GM19351 (cell line): ENCODE data around the gene EVL.

Experiments used
- ATAC-seq: cut with Tn5 transposase; IDR thresholded peaks from one replicate; pipeline ENCODE4 v1.9.1; 2021; ENCODE audit warnings: mild to moderate bottlenecking, moderate library complexity; ENCODE audit not compliant: unreplicated experiment

Gene EVL

DNA sequence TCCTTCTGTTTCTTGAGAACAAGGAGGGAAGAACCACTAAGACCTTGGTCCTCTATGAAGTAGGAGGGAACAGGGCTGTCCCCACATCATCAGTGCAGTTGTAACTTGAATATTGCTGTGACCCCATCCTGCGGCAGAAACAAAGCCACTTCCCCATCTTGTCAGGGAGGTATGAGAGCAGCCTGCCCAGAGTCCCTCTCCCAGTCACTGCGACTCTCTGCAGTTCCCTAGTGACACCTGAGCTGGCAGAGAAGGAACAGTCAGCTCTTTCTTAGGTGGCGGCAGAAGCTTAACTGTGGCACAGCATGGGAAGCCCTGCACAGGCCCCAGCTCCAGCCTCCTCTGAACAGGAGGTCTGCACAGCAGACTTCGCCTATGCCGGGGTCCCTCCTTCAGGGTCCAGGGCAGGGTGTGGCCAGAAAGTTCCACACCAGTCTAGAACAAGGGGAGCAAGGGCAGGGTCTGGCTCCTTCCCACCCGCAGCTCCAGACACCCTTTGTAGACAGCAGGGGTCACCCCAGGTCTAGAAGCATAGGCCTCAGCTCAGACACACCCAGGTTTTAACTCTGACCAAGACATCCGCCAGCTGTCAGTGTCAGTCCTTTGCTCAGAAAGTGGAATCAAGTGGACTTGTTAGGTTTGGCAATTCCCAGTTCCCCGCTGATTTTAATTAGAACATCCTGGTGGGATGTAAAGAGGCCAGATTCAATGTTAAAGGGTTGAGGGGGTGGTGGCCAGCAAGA lies 57.4 kb downstream of the EVL start:
- no peak for ATAC-seq

- ATAC-seq: no peak
These were observed 58.4 kb downstream of the EVL start for GRCh38 chr14:100123618-100124017.

GRCh38 chr14:100124551-100125088 lies 59.4 kb downstream of the EVL start:
- no peak for ATAC-seq

DNA sequence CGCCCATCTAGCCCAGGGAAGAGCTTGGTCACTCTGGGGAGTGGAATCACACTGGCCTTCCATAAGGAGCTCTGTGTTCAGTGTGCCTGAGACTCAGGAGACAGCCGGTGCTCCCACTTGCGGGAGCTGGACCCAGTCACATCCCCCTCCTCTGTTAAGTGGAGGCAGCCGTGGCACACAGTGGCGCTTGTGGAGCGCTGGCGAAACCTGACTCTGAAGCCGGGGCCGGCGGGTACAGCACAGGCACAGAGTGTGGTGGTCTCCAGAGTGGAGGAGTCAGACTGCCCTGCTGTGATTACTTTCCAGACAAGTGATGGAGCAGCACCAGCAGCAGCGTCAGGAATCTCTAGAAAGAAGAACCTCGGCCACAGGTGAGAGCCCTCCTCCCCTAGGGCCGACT lies 61.2 kb downstream of the EVL start:
- no peak for ATAC-seq

- no peak for ATAC-seq
These were observed 62.7 kb downstream of the EVL start for GRCh38 chr14:100127853-100128455.

- ATAC-seq: no peak
These were observed 63.5 kb downstream of the EVL start for GRCh38 chr14:100128688-100129087.

GRCh38 chr14:100129161-100129589 lies 64.0 kb downstream of the EVL start:
- no peak for ATAC-seq

- no peak for ATAC-seq
These were observed 65.3 kb downstream of the EVL start for GRCh38 chr14:100130521-100130920.

DNA sequence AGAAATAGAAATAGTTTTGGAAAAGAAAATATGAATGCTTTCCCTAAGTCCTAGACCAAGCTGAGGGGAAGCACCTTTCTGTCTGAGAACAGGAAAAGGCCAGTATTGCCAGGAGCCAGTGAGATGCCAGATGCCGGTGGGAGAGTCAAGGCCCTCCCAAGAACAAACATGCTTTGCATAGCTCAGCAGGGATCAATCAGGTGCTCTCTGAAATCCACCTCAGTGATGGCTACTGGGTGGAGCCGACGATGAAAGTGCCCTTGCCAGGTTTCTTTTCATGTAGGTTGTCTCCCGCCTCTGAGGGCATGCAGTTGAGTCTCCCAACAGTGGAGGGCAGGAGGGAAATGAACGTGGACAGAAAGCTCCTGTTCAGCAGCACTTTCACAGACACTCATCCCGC lies 66.0 kb downstream of the EVL start:
- ATAC-seq: no peak

DNA sequence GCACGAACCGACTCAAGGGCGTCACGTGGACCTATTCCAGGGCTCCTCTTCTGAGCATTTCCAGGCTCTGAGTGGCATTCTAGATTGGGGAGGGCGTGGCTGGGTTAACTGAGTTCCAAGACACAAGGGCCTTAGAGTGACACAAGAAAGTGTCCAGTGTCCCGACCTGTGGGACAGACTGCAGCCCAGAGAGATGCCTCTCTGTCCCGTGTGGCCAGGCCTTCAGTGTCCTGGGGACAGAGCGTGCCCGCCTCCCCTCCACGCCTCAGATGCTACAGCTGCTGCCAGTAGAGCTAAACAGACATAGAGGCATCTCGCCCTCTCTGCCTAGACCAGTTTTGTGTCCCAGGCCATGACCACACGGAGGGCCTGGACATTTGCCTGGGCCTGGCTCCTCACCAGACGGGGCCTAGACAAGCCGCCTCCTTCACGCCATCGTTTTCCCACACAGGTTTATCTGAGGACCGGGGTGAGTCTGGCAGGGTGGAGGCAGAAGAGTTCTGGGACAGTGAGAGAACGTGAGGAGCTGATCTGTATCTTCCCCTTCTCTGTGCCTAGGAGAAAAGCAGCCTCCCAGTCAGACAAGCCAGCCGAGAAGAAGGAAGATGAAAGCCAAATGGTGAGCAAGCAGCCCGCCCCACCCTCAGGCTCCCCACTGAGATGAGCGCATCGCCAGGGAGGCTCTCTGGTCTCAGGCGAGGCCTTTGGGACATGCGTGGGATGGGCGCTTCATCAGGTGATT lies 67.1 kb downstream of the EVL start:
- no peak for ATAC-seq

DNA sequence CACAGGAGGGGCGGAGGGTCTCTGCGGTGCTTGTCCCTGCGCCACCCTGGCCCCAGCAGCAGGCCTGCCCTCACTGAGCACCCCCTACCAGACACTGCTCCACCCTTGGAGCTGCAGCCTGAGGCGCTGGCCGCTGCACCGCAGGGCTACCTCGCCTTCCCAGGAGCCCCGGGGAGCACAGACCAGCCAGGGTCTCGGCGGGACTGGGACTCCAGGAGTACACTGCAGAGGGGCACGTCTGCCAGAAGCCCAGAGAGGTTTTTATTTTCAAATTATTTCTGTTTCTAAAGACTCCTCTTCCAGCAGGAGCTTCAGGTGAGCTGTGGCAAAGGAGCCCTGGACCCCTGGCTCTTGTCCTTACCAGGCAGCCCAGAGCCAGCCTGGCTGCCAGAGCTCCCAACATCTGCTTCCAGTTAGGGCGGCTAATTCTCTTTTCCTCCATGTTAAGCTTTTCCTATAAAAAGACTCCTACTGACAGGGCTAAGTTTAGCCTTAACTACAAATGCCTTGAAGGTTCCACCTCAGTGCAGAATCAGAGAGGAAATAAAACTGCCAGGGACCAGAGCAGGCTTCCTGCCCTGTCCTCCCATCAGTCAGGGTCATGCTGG lies 67.8 kb downstream of the EVL start:
- no peak for ATAC-seq

- no peak for ATAC-seq
These were observed 69.4 kb downstream of the EVL start for GRCh38 chr14:100134586-100134985.

GRCh38 chr14:100135073-100135472 lies 69.9 kb downstream of the EVL start:
- ATAC-seq: no peak

GRCh38 chr14:100135784-100136183 lies 70.6 kb downstream of the EVL start:
- no peak for ATAC-seq

DNA sequence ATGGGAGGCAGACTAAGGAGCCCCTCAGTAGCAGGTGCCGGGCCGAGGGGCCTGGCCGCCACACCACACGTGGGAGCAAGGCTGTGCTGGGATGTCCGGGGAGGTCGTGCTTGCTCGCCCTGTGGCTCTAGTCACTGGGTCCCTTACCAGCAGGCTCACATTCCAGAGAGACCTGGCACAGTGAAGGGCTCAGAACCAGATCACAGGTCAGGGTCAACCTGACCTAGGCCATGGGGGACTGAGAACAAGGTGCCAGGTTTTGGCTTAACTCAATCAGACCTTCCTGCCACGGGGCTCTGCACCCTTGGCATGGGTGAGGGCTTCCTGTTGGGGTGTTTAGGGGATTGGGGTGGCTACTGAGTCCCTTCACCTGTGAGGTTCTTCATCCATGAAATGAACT lies 72.0 kb downstream of the EVL start:
- no peak for ATAC-seq

DNA sequence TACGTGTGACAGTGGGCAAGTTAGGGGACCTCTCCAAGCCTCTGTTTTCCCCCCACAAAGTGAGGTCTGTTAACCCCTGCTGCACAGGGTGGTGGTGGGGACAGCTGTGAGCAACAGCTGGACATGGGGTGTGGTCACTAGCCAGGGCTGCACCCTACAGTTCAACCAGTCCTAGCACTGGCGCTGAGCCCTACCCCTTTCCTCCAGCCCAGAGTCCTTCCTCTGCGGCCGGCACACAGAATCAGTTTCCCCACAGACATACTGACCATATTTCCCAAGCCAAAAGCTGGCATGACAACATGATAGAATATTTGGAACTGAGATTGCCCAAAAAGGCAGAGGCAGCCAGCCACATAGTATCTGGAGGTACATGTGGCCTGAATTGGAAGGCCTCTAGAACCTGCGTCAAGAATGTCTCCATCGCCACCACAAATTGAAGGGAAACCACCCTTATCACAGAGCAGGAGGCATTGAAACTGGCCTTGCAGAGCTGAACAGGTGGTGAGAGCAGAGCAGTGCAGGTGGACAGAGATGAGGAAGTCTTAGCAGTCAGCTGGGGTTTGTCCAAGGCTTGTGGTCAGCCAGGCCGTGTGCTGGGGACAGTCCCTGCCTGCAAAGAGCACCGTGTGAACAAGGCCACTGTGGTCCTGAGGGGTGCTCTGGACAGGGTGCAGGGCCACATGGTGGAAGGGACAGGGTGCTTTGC lies 73.0 kb downstream of the EVL start:
- ATAC-seq: peak; percentile 56

GRCh38 chr14:100138955-100139354 lies 73.7 kb downstream of the EVL start:
- ATAC-seq: no peak

DNA sequence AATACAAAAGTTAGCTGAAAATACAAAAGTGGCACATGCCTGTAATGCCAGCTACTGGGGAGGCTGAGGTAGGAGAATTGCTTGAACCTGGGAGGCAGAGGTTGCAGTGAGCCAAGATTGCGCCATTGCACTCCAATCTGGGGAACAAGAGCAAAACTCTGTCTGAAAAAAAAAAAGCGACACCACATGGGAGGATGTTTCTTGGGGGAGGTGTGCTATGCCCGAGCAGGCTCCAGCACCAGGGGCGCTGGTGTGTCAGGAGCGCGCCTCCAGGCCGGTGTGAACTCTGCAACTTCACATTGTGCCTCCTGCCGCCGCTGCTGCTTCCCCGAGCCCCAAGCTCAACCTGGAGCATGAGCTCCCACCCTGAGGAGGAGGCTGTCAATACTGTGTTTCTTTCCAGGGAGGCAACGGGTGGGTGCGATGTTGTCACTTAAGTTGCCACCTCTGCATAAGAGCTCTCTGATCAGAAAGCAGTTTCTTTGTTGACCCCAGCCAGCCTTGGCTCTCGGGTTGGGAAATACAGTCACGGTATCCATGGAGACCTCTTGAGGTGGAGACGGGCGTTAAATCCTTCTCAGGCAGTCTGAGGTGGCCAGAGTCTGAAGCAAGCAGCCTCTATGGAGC lies 75.3 kb downstream of the EVL start:
- no peak for ATAC-seq

- ATAC-seq: no peak
These were observed 75.9 kb downstream of the EVL start for GRCh38 chr14:100141098-100141497.
